SKM-1 (cell line): Measurements from ENCODE around the gene NUP210.
A peak's percentile ranks its signal among the peaks of the same experiment; 100 is the strongest.
"Not testable (repeated sequence)": the region's sequence is repeated elsewhere in the genome, so short reads cannot be mapped to it uniquely, and the experiment has no call there.

Experiments used
- DNase-seq: peaks from one replicate; lab custom pipeline; 2025; ENCODE audit not compliant: unreplicated experiment; lab: John Stamatoyannopoulos, UW

Gene NUP210

GRCh38 chr3:13429631-13430291 lies 9.6 kb upstream of the NUP210 start:
- no peak for DNase-seq

GRCh38 chr3:13428678-13429077 lies 8.6 kb upstream of the NUP210 start:
- DNase-seq, result not testable (repeated sequence)

- DNase-seq, result no peak
Observed at GRCh38 chr3:13427662-13428603, 7.8 kb upstream of the NUP210 start.

- DNase-seq, result no peak
Observed at GRCh38 chr3:13426591-13426990, 6.5 kb upstream of the NUP210 start.

GRCh38 chr3:13425689-13426088 lies 5.6 kb upstream of the NUP210 start:
- DNase-seq, result no peak

- no peak for DNase-seq
Observed at GRCh38 chr3:13424865-13425617, 4.9 kb upstream of the NUP210 start.

GRCh38 chr3:13424141-13424844 lies 4.2 kb upstream of the NUP210 start:
- DNase-seq, result no peak

GRCh38 chr3:13420831-13421765 lies 976 bp upstream of the NUP210 start:
- peak; percentile 34 for DNase-seq

- no peak for DNase-seq
Observed at GRCh38 chr3:13419505-13420044, 547 bp downstream of the NUP210 start.

GRCh38 chr3:13417166-13417947 lies 2.8 kb downstream of the NUP210 start:
- no peak for DNase-seq

GRCh38 chr3:13415997-13416793 lies 3.9 kb downstream of the NUP210 start:
- DNase-seq, result no peak

GRCh38 chr3:13415236-13415986 lies 4.7 kb downstream of the NUP210 start:
- DNase-seq, result no peak

- peak; percentile 100 for DNase-seq
Observed at GRCh38 chr3:13414040-13414729, 5.9 kb downstream of the NUP210 start.

GRCh38 chr3:13411186-13411860 lies 8.8 kb downstream of the NUP210 start:
- DNase-seq, result no peak

GRCh38 chr3:13408890-13409289 lies 11.2 kb downstream of the NUP210 start:
- DNase-seq, result no peak

GRCh38 chr3:13407926-13408325 lies 12.2 kb downstream of the NUP210 start:
- DNase-seq, result no peak
